ENCODE results near the gene CAMK1D. TPM values are rescaled to one million over a fixed set of nuclear protein-coding genes. Genes with fewer than 3 reads are reported as not detected.

Gene CAMK1D
- total RNA-seq, 4 donors from 2014 or later = 5.6 to 23.9 (median 7.4) TPM

DNA sequence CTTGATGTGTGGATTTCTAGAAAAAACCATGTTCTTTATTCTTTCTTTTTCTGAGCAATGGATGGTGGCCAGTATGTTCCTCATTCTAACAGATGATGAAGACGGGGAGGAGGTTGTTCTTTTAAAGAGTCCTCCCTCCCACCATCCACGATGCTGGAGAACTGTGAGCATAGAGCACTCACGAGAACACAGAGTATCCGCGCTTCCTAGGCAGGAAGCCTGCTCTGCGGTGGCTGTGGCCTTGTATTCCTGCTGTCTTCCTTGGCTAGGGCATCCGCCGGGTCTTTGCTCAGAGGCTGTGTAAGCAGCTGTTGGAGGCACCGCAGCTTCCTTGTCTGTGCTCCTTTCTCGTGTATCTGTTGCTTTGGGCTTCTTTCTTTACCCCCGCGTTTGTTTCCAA lies 437.9 kb downstream of the CAMK1D start:
- no peak for DNase-seq
- TF ChIP-seq, protein P1, sequence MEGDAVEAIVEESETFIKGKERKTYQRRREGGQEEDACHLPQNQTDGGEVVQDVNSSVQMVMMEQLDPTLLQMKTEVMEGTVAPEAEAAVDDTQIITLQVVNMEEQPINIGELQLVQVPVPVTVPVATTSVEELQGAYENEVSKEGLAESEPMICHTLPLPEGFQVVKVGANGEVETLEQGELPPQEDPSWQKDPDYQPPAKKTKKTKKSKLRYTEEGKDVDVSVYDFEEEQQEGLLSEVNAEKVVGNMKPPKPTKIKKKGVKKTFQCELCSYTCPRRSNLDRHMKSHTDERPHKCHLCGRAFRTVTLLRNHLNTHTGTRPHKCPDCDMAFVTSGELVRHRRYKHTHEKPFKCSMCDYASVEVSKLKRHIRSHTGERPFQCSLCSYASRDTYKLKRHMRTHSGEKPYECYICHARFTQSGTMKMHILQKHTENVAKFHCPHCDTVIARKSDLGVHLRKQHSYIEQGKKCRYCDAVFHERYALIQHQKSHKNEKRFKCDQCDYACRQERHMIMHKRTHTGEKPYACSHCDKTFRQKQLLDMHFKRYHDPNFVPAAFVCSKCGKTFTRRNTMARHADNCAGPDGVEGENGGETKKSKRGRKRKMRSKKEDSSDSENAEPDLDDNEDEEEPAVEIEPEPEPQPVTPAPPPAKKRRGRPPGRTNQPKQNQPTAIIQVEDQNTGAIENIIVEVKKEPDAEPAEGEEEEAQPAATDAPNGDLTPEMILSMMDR (IDR thresholded peaks at IDR 0.05) = no peak
- no peak for TF ChIP-seq POLR2A (IDR thresholded peaks at IDR 0.05)
- no peak overlapping the region for H3K27ac ChIP-seq

DNA sequence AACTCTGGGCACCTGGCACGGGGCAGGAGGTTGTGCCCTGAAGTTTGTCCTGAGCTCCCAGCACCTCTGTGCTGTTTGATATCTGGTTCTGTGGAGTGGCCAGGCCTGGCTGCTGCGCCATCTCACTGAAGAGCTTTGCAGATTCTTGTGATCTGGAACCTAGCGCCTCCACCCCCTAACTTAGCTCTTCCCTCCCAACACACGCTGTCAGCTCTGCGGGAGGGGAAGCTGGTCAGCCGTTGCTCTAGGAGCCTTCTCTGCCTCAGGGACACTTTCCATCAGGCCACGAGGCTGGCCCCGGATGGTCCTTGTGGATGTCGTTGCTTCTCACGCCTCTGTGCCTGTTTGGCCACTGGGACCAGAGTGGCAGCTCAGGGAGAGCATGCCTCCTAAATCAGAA lies 438.9 kb downstream of the CAMK1D start:
- Histone ChIP-seq H3K4me3 (no peak overlapping the region), H3K9me3 (no peaks in the 10 kb centered on the region), H3K27me3 (no peaks in the 10 kb centered on the region), H3K4me1 (no peaks in the 10 kb centered on the region), H3K36me3 (peaks cover 0 to 4% (median 0%) of the 10 kb centered on the region in 3 donors), H3K27ac (no peak overlapping the region)
- TF ChIP-seq POLR2A (IDR thresholded peaks at IDR 0.05) = no peak
- TF ChIP-seq, protein P1 (IDR thresholded peaks at IDR 0.05) = no peak
- DNase-seq = no peak

More for the DNA sequence above, 437.9 kb downstream of the CAMK1D start:
- H3K9me3 ChIP-seq = no peaks in the 10 kb centered on the region
- H3K36me3 ChIP-seq = peaks cover 0 to under 1% (median 0%) of the 10 kb centered on the region in 3 donors
- no peak overlapping the region for H3K4me3 ChIP-seq
- no peaks in the 10 kb centered on the region for H3K4me1 ChIP-seq
- no peaks in the 10 kb centered on the region for H3K27me3 ChIP-seq

DNA sequence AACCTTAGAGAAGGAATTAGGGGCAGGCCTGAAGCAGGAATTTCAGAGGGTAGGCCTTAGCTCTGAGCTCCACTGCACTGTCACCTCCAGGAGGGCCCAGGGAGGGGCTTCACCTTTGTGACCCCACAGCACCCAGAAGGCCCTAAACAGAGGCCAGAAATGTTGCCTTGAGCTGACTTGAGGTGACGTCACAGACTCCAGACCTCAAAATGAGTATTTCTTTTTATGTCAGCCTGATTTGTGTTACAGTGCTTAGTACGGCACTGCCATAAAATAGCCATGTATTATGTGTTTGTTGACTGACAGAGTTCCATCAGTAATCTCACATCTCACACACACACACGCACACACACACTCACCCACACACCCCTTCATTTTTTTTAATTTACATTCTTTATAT lies 440.9 kb downstream of the CAMK1D start:
- Histone ChIP-seq H3K27me3 (no peaks in the 10 kb centered on the region), H3K4me3 (no peak overlapping the region), H3K27ac (no peak overlapping the region), H3K36me3 (peaks cover 0 to 4% (median 0%) of the 10 kb centered on the region in 3 donors), H3K4me1 (no peaks in the 10 kb centered on the region), H3K9me3 (no peaks in the 10 kb centered on the region)
- no peak for TF ChIP-seq POLR2A (IDR thresholded peaks at IDR 0.05)
- TF ChIP-seq, protein P1 (IDR thresholded peaks at IDR 0.05) = no peak
- no peak for DNase-seq

- Histone ChIP-seq H3K4me3 (no peak overlapping the region), H3K4me1 (no peaks in the 10 kb centered on the region), H3K9me3 (no peaks in the 10 kb centered on the region), H3K27me3 (no peaks in the 10 kb centered on the region), H3K27ac (no peak overlapping the region), H3K36me3 (peaks cover 0 to 4% (median 0%) of the 10 kb centered on the region in 3 donors)
- no peak for DNase-seq
- TF ChIP-seq POLR2A (IDR thresholded peaks at IDR 0.05) = no peak
- TF ChIP-seq, protein P1 (IDR thresholded peaks at IDR 0.05) = no peak
These were observed 442.4 kb downstream of the CAMK1D start for GRCh38 chr10:12791728-12792127.

DNA sequence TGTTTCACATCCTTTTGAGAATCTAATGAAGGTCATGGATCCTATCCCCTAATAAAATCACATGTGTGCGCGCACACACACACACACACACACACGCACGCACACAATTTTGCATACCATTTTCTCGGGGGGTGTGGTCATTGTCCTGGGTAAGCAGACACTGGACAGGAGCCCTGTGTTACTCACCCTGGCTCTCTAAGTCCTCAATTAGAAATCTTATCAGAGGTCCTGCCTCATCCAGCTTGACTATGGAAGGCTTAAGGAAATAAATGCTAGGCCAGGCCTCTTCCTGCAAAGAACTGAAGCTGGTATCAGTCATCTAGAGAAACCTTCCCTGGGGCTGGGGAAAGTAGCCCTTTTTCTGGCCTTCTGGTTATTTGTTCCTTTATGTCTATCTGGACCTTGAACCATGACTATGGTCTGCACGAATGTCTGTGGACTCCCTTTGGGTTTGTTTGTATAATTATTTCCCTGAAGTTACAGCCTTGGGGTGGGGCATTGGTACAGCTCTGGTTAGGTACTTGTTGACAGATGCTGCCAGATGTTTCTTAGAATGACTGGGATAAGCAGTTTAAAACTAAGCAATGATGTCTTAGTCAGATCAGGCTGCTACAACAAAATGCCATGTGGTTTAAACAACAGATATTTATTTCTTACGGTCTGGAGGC lies 443.7 kb downstream of the CAMK1D start:
- Histone ChIP-seq H3K4me3 (no peak overlapping the region), H3K27me3 (no peaks in the 10 kb centered on the region), H3K36me3 (peaks cover 0 to 4% (median 0%) of the 10 kb centered on the region in 3 donors), H3K4me1 (no peaks in the 10 kb centered on the region), H3K9me3 (no peaks in the 10 kb centered on the region), H3K27ac (no peak overlapping the region)
- no peak for TF ChIP-seq POLR2A (IDR thresholded peaks at IDR 0.05)
- TF ChIP-seq, protein P1 (IDR thresholded peaks at IDR 0.05) = no peak
- DNase-seq = no peak
